ENCODE data around the gene HSPD1. TPM values are rescaled to one million over a fixed set of nuclear protein-coding genes. Genes with fewer than 3 reads are reported as not detected.

Gene HSPD1
- total and polyA plus RNA-seq, 2 donors from 2014 or later, result 157 to 390 TPM

DNA sequence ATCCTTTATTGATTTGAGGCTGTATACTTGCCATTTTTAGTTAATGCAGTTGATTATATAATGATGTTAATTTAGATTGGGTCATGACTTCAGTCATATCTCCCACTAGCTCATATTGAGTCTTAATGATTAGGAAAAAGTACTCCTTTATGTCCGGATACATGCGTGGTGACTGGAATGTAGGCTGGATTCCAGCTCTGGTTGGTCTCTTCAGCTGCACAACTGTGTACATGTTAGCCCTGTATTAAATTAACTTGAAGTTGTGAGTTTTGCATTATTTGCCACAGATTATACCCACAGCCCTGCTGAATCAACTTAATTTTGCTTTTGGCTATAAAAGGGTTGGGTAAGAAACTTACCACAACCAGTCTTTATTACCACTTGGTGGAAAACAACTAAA, 38.8 kb upstream of the HSPD1 start:
- Histone ChIP-seq H3K27me3 (ENCODE audit: control insufficient read depth, insufficient read depth, low read length) (no peaks in the 10 kb centered on the region), H3K4me1 (ENCODE audit: control insufficient read depth in 2 of 3, insufficient read depth in 2 of 3, low read depth in 1 of 3, low read length in 3 of 3) (peaks cover 0 to 5% (median 4%) of the 10 kb centered on the region in 3 donors), H3K4me3 (ENCODE audit: low read length in 3 of 3) (no peak overlapping the region), H3K36me3 (ENCODE audit: control insufficient read depth in 2 of 3, insufficient read depth in 3 of 3, low read length in 3 of 3) (peaks cover 6 to 19% (median 12%) of the 10 kb centered on the region in 3 donors), H3K27ac (ENCODE audit: low read depth in 2 of 2, low read length in 2 of 2) (no peak overlapping the region), H3K9ac (ENCODE audit: low read length in 3 of 3) (no peak overlapping the region), H3K9me3 (ENCODE audit: control insufficient read depth in 2 of 3, insufficient read depth in 1 of 3, low read length in 3 of 3) (no peaks in the 10 kb centered on the region)
- intact Hi-C loops (cut with DNase I), result no loop called here
- DNase-seq (no peak), FAIRE-seq (no peak)
- TF ChIP-seq, protein P1, sequence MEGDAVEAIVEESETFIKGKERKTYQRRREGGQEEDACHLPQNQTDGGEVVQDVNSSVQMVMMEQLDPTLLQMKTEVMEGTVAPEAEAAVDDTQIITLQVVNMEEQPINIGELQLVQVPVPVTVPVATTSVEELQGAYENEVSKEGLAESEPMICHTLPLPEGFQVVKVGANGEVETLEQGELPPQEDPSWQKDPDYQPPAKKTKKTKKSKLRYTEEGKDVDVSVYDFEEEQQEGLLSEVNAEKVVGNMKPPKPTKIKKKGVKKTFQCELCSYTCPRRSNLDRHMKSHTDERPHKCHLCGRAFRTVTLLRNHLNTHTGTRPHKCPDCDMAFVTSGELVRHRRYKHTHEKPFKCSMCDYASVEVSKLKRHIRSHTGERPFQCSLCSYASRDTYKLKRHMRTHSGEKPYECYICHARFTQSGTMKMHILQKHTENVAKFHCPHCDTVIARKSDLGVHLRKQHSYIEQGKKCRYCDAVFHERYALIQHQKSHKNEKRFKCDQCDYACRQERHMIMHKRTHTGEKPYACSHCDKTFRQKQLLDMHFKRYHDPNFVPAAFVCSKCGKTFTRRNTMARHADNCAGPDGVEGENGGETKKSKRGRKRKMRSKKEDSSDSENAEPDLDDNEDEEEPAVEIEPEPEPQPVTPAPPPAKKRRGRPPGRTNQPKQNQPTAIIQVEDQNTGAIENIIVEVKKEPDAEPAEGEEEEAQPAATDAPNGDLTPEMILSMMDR (IDR thresholded peaks at IDR 0.05; ENCODE audit: borderline replicate concordance, extremely low read depth, insufficient read depth), result no peak

DNA sequence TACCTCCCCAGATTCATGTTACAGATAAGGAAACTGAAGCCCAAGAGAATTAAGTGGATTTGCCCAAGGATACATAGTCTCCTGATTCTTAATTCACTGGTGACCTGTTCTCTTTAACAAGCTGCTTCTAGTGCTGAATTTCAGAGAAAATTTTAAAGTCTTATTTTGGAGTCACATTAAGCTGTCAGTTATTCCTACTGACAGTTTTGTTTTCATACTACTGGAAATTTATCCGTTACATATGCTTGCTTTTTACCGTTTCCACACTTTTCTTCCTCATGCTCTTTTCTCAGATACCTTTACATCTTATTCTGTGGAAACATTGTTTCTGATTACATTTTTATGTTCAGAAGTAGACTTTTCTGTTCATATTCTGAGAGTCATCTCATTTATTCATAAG, 17.5 kb upstream of the HSPD1 start:
- no peaks in the 10 kb centered on the region for H3K36me3 ChIP-seq (ENCODE audit: control insufficient read depth in 2 of 3, insufficient read depth in 3 of 3, low read length in 3 of 3)
- TF ChIP-seq, protein P1 (IDR thresholded peaks at IDR 0.05; ENCODE audit: borderline replicate concordance, extremely low read depth, insufficient read depth), result no peak
- FAIRE-seq (no peak), DNase-seq (no peak)
- H3K4me3 ChIP-seq (ENCODE audit: low read length in 3 of 3), result peak overlapping the region; percentile 12 to 90 (median 61)
- intact Hi-C loops (cut with DNase I), result no loop called here
- H3K9ac ChIP-seq (ENCODE audit: low read length in 3 of 3), result peak overlapping the region; percentile 75 to 91 (median 81)
- H3K9me3 ChIP-seq (ENCODE audit: control insufficient read depth in 2 of 3, insufficient read depth in 1 of 3, low read length in 3 of 3), result no peaks in the 10 kb centered on the region
- H3K4me1 ChIP-seq (ENCODE audit: control insufficient read depth in 2 of 3, insufficient read depth in 2 of 3, low read depth in 1 of 3, low read length in 3 of 3), result peaks cover 4 to 7% (median 5%) of the 10 kb centered on the region in 3 donors
- H3K27me3 ChIP-seq (ENCODE audit: control insufficient read depth, insufficient read depth, low read length), result no peaks in the 10 kb centered on the region
- H3K27ac ChIP-seq (ENCODE audit: low read depth in 2 of 2, low read length in 2 of 2), result no peak overlapping the region

DNA sequence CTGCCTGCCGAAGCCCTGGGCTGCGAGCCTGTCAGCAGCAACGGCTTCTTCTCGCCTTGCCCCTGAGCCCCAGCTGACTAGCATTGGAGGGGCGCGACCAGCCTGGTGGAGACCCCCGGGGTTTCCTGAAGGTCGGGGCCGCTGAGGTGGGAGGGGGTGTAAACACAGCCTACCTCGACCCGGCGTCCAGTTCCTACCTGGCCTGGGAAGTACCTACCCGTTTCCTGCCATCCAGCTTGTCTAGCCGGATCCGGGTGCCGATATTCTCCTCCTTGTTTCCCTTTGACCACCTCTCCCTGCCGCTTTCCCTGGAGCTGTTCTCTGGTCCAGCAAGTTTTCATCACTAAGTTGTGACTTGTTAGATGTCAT, 16.7 kb upstream of the HSPD1 start:
- DNase-seq, result peak in 2 of 5 donors; percentile 54 to 62
- intact Hi-C loops (cut with DNase I), result no loop called here
- Histone ChIP-seq H3K9ac (ENCODE audit: low read length in 3 of 3) (peak overlapping the region; percentile 75 to 91 (median 81)), H3K4me3 (ENCODE audit: low read length in 3 of 3) (peak overlapping the region; percentile 61 to 90 (median 81)), H3K4me1 (ENCODE audit: control insufficient read depth in 2 of 3, insufficient read depth in 2 of 3, low read depth in 1 of 3, low read length in 3 of 3) (peaks cover 4 to 7% (median 5%) of the 10 kb centered on the region in 3 donors), H3K36me3 (ENCODE audit: control insufficient read depth in 2 of 3, insufficient read depth in 3 of 3, low read length in 3 of 3) (no peaks in the 10 kb centered on the region), H3K9me3 (ENCODE audit: control insufficient read depth in 2 of 3, insufficient read depth in 1 of 3, low read length in 3 of 3) (no peaks in the 10 kb centered on the region), H3K27ac (ENCODE audit: low read depth in 2 of 2, low read length in 2 of 2) (peak overlapping the region; percentile 78 to 92), H3K27me3 (ENCODE audit: control insufficient read depth, insufficient read depth, low read length) (no peaks in the 10 kb centered on the region)
- FAIRE-seq, result no peak
- TF ChIP-seq, protein P1 (IDR thresholded peaks at IDR 0.05; ENCODE audit: borderline replicate concordance, extremely low read depth, insufficient read depth), result no peak
